NK-92 (cell line): ENCODE measurements around the gene MRNIP.

ENCODE experiments used
- DNase-seq: peaks from one replicate; lab custom pipeline; 2025; ENCODE audit not compliant: unreplicated experiment; lab: John Stamatoyannopoulos, UW

MRNIP gene

GRCh38 chr5:179822444-179822990 is 36.1 kb downstream of the MRNIP start:
- DNase-seq = no peak

DNA sequence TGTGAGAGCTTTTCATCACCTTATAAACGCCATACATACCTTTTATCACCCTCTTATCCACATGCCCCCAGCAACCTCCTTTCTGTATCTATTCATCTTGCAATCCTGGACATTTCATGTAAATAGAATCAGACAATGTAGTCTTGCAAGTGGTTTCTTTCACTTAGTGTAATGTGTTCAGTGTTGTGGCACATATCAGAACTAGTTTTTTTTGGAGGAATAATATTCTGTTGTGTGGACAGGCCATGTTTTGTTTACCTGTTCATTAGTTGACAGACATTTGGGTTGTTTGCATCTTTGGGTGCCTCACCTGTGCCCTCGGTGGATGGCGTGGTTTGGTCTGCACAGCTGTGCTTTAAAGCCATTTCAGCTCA is 36.6 kb downstream of the MRNIP start:
- DNase-seq = no peak

- no peak for DNase-seq
Observed at GRCh38 chr5:179821298-179822058, 37.1 kb downstream of the MRNIP start.

DNA sequence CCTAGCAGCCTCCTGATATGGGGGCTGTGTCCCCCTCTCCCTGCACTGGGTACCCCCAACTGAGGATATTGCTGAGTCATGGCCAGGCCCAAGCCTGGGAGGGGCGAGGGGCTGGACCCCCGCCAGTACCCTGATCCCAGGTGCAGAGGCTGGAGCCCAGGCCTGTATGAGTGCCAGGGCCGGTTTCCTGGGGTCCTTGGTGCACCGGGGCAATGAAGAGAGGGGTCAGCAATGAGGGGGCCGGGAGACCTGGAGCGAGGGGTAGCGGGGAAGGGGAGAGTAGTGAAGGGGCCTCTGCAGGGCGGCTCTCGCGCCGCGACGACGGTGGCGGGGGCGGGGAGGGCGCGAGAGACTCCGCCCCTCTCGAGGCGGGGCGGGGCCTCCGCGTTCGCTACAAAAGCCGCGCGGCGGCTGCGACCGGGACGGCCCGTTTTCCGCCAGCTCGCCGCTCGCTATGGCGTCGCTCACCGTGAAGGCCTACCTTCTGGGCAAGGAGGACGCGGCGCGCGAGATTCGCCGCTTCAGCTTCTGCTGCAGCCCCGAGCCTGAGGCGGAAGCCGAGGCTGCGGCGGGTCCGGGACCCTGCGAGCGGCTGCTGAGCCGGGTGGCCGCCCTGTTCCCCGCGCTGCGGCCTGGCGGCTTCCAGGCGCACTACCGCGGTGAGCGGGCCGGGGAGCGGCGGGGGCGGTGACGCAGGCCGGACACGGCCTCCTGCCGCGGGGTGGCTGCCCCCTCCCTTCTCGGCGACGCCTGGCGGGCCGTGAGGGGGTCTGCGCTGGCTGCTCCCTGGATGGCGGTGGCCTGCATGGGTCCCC is 37.9 kb downstream of the MRNIP start, which contains the start of gene SQSTM1:
Gene SQSTM1 (plus strand): TSS at position 423 of the 815 bp plus-strand sequence. CDS start 32 bp downstream, at position 455.
- DNase-seq = no peak

DNA sequence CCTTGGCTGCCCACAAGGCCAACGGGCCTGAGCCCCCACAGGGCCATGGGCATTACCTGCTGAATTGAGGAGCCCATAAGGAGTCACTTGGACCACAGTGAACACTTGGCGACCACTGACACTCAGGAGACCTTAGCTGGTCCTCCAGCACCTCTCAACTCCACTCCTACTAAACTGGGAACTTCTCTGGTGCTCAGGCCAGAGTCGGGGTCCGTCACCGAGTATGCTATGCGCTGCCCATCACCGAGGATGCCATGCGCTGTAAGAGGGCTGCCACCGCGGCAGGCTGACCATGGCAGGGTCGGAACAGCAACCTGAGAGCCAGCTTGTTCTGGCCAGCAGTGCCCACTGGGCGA is 38.5 kb downstream of the MRNIP start:
- DNase-seq = no peak

DNA sequence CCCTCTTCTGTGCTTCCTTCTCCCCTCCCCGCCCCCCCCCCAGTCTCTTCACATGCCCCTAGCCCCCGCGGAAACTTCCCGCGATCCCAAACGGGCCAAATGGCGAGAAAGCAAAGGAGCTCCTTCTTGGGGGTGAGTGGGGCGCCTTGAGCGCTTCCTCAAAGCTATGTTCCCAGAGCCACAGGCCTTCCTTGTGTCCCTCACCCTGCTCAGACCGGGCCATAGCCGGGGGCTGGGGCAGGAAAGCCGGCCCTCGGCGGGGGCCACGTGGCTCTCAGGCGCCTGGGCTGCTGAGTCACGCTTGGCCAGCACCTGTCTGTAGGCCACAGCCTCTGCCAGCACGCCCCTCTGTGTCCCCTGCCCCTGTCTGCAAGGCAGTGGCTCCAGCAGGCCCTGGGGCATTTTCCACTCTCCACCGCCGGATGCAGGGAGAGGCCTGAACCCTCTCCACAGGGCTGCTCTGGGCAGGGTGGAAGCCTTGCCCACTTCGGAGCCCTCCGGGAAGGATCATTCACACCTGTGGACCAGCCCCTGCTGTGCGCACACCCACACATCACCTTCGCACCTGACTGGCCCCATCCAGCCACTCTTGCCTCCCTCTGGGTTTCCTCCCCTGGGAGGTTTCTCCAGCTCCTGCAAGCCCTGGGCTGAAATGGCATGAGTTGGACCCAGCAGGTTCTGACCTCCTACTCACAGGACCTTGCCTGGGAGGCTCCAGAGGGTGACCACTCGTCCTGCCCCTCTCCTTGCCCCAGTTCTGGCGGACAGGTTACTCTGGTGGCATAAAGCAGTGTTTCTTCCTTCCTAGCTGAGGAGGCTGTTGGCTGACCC is 39.1 kb downstream of the MRNIP start:
- no peak for DNase-seq

- DNase-seq = no peak
Observed at GRCh38 chr5:179818746-179819295, 39.8 kb downstream of the MRNIP start.

GRCh38 chr5:179817890-179818745 is 40.5 kb downstream of the MRNIP start:
- no peak for DNase-seq

GRCh38 chr5:179817470-179817840 is 41.2 kb downstream of the MRNIP start:
- no peak for DNase-seq

DNA sequence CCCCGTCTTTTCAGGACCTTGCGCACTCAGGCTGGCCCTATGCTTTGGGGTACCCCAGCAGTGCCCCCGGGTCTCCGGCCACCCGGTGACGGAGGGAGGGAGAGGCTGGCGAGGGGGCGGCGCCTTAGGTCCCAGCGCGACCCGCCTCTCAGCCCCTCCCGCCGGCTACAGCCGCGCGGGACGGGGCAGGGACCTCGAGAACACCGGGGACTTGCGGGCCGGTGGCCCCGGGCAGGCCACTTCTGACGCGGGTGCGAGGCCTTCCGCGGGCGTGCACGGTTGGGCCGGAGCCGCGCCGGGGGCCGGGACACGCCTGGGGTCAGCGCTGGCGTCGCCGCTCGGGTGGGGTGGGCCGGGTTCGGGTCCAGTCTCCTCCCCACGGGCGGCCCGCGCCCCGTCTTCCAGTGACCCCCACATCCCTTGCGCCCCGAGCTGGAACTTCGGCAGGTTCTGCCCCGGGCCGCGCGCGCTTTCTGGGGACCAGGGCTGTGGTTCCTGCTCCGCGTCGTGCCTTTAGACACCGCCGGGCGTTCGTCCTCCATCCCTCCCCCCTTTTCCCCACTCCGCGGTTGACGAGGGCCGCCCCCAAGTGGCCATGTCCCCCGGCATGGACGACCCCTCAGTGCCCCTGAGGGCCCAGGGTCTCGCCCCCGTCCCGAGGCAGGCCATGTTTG is 41.7 kb downstream of the MRNIP start:
- no peak for DNase-seq

- no peak for DNase-seq
Observed at GRCh38 chr5:179816401-179816795, 42.2 kb downstream of the MRNIP start.

DNA sequence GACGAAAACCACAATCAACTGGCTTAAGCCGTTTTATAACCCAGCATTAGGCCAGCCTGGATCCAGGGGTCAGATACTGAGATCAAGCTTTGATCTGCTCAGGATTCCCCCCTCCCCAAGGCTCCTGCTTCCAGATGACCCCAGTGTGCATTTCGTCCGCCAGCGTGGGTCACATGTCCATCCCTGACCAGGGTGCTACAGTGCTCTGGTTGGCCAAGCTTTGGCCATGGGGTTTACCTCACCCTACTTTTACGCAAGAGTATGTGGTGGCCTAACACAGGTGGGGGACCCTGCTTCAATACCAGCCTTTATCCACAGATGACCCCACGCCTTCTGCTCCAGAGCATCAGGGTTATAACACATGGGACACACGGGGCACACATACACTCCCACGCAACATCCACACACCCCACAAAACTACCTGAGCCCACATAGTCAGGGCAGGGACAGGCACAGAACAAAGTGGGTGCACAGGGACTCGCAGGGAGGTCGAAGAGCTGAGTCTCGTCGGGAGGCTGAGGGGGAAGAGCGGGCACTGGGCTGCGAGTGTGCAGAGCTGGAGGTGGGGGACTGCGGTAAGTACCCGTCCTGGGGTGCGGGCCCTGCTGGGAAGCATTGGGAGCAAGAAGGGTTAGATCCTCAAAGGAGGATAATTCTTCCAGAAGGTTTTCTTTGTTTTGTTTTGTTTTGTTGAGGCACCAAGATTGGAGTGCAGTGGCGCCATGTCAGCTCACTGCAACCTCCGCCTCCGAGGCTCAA is 42.9 kb downstream of the MRNIP start:
- no peak for DNase-seq

DNA sequence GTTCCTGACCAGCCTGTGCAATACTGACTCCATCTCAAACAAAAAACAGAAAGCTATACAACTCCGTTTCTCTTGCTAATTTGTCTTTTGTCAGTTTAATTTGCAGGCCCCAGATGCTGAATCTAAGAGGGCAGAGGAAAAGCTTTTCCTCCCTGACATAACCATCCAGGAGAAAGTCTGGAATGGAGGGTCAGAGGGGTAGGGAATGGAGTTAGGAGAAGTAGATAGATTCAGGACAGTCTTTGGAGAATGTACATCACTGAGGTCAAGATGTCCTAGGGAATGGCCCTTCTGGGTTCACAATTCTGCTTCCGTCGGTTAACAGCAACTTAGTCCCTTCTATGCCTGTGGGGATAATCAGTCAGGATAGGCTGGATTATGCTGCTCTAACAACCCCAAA is 44.5 kb downstream of the MRNIP start:
- no peak for DNase-seq

DNA sequence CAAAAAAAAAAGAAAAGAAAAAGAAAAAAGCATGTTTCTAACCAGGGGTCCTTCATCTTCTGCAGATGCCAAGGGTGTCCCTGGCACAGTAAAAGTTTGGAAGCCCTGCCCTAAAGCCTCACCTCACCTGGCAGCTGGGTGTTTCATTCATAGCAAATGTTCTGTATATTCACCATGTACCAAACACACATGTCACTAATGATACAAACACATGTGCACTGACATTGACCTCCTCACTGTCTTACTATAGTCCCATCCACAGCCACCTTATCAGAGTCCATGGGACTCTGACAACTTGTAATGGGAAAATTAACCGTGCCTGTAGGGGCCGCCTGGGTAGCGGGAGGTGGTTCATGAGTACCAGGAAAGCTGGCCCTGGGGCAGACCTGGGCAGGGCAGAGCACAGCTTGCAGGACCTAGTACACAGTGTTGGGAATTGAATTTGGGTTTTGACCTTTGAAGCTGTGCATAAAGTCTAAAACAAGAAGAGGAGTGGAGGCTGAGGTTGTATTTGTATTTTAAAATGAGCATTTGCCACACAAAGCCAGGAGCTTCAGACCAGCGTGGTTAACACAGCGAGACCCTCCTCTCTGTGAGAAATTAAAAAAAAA is 45.5 kb downstream of the MRNIP start:
- DNase-seq = no peak

DNA sequence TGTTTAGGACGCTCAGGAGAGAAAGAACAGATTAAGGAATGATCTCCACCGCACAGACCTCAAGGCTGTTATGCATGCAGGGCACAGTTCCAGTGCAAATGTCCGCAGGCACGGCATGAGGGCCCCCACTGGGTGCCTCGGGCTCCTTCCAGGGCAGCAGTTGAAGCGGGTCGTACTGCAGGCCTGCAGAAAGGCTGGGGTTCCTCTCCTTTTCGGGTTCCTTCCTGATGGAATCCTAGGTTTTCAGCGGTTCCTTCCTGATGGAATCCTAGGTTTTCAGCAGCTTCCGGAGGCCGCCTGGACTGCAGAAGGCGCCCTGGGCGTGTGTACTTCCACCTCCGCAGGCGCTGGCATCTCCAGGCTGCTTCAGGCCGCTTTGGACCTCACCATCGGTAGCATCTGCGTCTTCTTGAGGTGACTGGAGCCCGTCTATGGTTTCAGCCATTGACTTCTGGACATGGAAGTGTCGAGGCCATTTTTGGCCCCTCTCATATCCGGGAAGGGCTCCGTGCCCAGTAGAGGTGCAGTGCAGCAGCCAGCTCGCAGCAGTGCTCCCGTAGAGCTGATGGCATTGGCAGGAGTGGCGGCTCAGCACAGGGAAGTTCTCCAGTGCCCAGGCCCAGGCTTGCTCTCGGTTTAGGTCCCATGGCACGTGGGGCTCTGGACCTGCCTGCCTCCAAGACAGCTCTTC is 46.3 kb downstream of the MRNIP start:
- DNase-seq = no peak

- no peak for DNase-seq
Observed at GRCh38 chr5:179806250-179807048, 52.2 kb downstream of the MRNIP start, which contains the start of gene MGAT4B. TSS of gene MGAT4B (minus strand) at chr5:179806866. CDS start at chr5:179806583, 283 bp downstream.
